ENCODE data around the gene FAM83B. TPM values are rescaled to one million over a fixed set of nuclear protein-coding genes. Genes with fewer than 3 reads are reported as not detected.

FAM83B gene
- polyA plus RNA-seq, 1 of the 3 experiments (the other 2 are of a cell fraction), result not detected

GRCh38 chr6:54876365-54876764, 29.8 kb downstream of the FAM83B start:
- ChIA-PET POLR2A (no interaction called here), CTCF (no interaction called here)

GRCh38 chr6:54876871-54877270, 30.3 kb downstream of the FAM83B start:
- Histone ChIP-seq H3K9me2 (no peaks in the 10 kb centered on the region), H4K20me1 (ENCODE audit: insufficient read depth) (no peaks in the 10 kb centered on the region), H3K4me2 (no peak overlapping the region), H3K27me3 (ENCODE audit: insufficient read depth) (no peaks in the 10 kb centered on the region; the same call in 1 of the 2 replicates), H3K4me1 (ENCODE audit: control insufficient read depth in 1 of 2, insufficient read depth in 2 of 2, low read depth in 1 of 2, low read length in 1 of 2) (no peaks in the 10 kb centered on the region), H2AFZ (ENCODE audit: low read depth) (no peak overlapping the region), H3F3A (replicated peaks; ENCODE audit: insufficient read depth) (no peaks in the 10 kb centered on the region), H3K27ac (ENCODE audit: low read depth in 2 of 2, low read length in 1 of 2) (no peak overlapping the region), H3K9me3 (no peaks in the 10 kb centered on the region), H3K9ac (no peak overlapping the region), H3K36me3 (replicated peaks in 1 of 2; ENCODE audit: control insufficient read depth in 1 of 2, insufficient read depth in 2 of 2, low read length in 1 of 2) (no peaks in the 10 kb centered on the region), H3K4me3 (ENCODE audit: low read depth in 2 of 2, low read length in 1 of 2) (no peak overlapping the region), H3K79me2 (ENCODE audit: insufficient read depth) (no peaks in the 10 kb centered on the region)
- ChIA-PET POLR2A (no interaction called here), CTCF (no interaction called here)
- DNase-seq, result no peak
- TF ChIP-seq EZH2phosphoT487 (IDR thresholded peaks at IDR 0.05; ENCODE audit: borderline replicate concordance, low read depth) (no peak), FOXJ3 (CRISPR knock-in tag; IDR thresholded peaks at IDR 0.05) (no peak), ZBTB33 (IDR thresholded peaks at IDR 0.05; ENCODE audit: borderline replicate concordance, low read depth) (no peak), FOSL2 (IDR thresholded peaks at IDR 0.05; ENCODE audit: borderline replicate concordance, low read depth) (no peak), IRF3 (IDR thresholded peaks at IDR 0.05; ENCODE audit: low read depth, low read length) (no peak), MEF2A (IDR thresholded peaks at IDR 0.05; ENCODE audit: borderline replicate concordance, low read depth) (no peak), SMC3 (IDR thresholded peaks at IDR 0.05; ENCODE audit: low read depth, low read length) (no peak), MAX (IDR thresholded peaks at IDR 0.05; ENCODE audit: low read depth) (no peak), RFX5 (IDR thresholded peaks at IDR 0.05; ENCODE audit: low read length) (no peak), MXI1 (IDR thresholded peaks at IDR 0.05; ENCODE audit: low read depth, low read length) (no peak), TEAD4 (IDR thresholded peaks at IDR 0.05; ENCODE audit: borderline replicate concordance, insufficient read depth) (no peak), JUND (IDR thresholded peaks at IDR 0.05) (no peak), POLR2AphosphoS5 (IDR thresholded peaks at IDR 0.05; ENCODE audit: low read depth, low read length) (no peak)

More at GRCh38 chr6:54876365-54876764, 29.8 kb downstream of the FAM83B start:
- Histone ChIP-seq H2AFZ (ENCODE audit: low read depth) (no peak overlapping the region), H3K36me3 (replicated peaks in 1 of 2; ENCODE audit: control insufficient read depth in 1 of 2, insufficient read depth in 2 of 2, low read length in 1 of 2) (no peaks in the 10 kb centered on the region), H3K4me1 (ENCODE audit: control insufficient read depth in 1 of 2, insufficient read depth in 2 of 2, low read depth in 1 of 2, low read length in 1 of 2) (no peaks in the 10 kb centered on the region), H3K27me3 (ENCODE audit: insufficient read depth) (no peaks in the 10 kb centered on the region; the same call in 1 of the 2 replicates), H3K9ac (no peak overlapping the region), H3K9me3 (no peaks in the 10 kb centered on the region), H3K4me2 (no peak overlapping the region), H3K27ac (ENCODE audit: low read depth in 2 of 2, low read length in 1 of 2) (no peak overlapping the region), H3K79me2 (ENCODE audit: insufficient read depth) (no peaks in the 10 kb centered on the region), H3K9me2 (no peaks in the 10 kb centered on the region), H4K20me1 (ENCODE audit: insufficient read depth) (no peaks in the 10 kb centered on the region), H3F3A (replicated peaks; ENCODE audit: insufficient read depth) (no peaks in the 10 kb centered on the region), H3K4me3 (ENCODE audit: low read depth in 2 of 2, low read length in 1 of 2) (no peak overlapping the region)
- WGBS (ENCODE audit: low lambda C conversion rate), result 3% methylated on average over 8 of the region's 8 CpGs
- no peak for DNase-seq
- TF ChIP-seq FOSL2 (IDR thresholded peaks at IDR 0.05; ENCODE audit: borderline replicate concordance, low read depth), result no peak
- TF ChIP-seq SMC3 (IDR thresholded peaks at IDR 0.05; ENCODE audit: low read depth, low read length), result no peak
- TF ChIP-seq TAF1 (IDR thresholded peaks at IDR 0.05; ENCODE audit: borderline replicate concordance, low read depth, low read length), result no peak
- no peak for TF ChIP-seq ZBTB33 (IDR thresholded peaks at IDR 0.05; ENCODE audit: borderline replicate concordance, low read depth)
- TF ChIP-seq RXRA (IDR thresholded peaks at IDR 0.05; ENCODE audit: borderline replicate concordance, low read depth), result no peak
- no peak for TF ChIP-seq EP300 (IDR thresholded peaks at IDR 0.05; ENCODE audit: borderline replicate concordance in 1 of 2, low read depth in 1 of 2, low read length in 1 of 2)
- no peak for TF ChIP-seq GABPA (IDR thresholded peaks at IDR 0.05; ENCODE audit: low read depth)
- no peak for TF ChIP-seq RFX5 (IDR thresholded peaks at IDR 0.05; ENCODE audit: low read length)
- TF ChIP-seq TCF12 (IDR thresholded peaks at IDR 0.05), result no peak
- no peak for TF ChIP-seq ELF1 (IDR thresholded peaks at IDR 0.05)
- TF ChIP-seq CHD2 (IDR thresholded peaks at IDR 0.05; ENCODE audit: low read length, partially characterized antibody), result no peak
- no peak for TF ChIP-seq RCOR1 (IDR thresholded peaks at IDR 0.05; ENCODE audit: low read length)
- no peak for TF ChIP-seq NFIC (IDR thresholded peaks at IDR 0.05; ENCODE audit: borderline replicate concordance)
- no peak for TF ChIP-seq USF1 (IDR thresholded peaks at IDR 0.05; ENCODE audit: borderline replicate concordance, low read depth)

Measured in SK-N-SH (cell line).